GM21381 (cell line): ENCODE data around the gene NLRP6.

ENCODE experiments used
- ATAC-seq: cut with Tn5 transposase; IDR thresholded peaks from one replicate; pipeline ENCODE4 v1.9.1; 2021; ENCODE audit warnings: mild to moderate bottlenecking, moderate library complexity; ENCODE audit not compliant: unreplicated experiment

Gene NLRP6

GRCh38 chr11:292211-293121 is 14.3 kb downstream of the NLRP6 start:
- ATAC-seq, result no peak

- ATAC-seq, result no peak
These were observed 15.2 kb downstream of the NLRP6 start for GRCh38 chr11:293271-293851.

GRCh38 chr11:293852-294661 is 15.8 kb downstream of the NLRP6 start:
- no peak for ATAC-seq

GRCh38 chr11:294780-295179 is 16.6 kb downstream of the NLRP6 start:
- ATAC-seq, result no peak

- no peak for ATAC-seq
These were observed 17.4 kb downstream of the NLRP6 start for GRCh38 chr11:295351-296170.

GRCh38 chr11:296171-297050 is 18.2 kb downstream of the NLRP6 start:
- ATAC-seq, result no peak

GRCh38 chr11:297051-297585 is 18.9 kb downstream of the NLRP6 start:
- no peak for ATAC-seq

GRCh38 chr11:297586-298405 is 19.6 kb downstream of the NLRP6 start:
- no peak for ATAC-seq

- ATAC-seq, result no peak
These were observed 20.3 kb downstream of the NLRP6 start for GRCh38 chr11:298406-299065.

GRCh38 chr11:299081-299891 is 21.1 kb downstream of the NLRP6 start, which contains the start of gene IFITM5:
Gene IFITM5 (minus strand): TSS chr11:299526. CDS start chr11:299490, 36 bp downstream.
- ATAC-seq, result no peak

- ATAC-seq, result no peak
These were observed 21.9 kb downstream of the NLRP6 start for GRCh38 chr11:299951-300735.

- no peak for ATAC-seq
These were observed 25.2 kb downstream of the NLRP6 start for GRCh38 chr11:303363-303762.

GRCh38 chr11:304061-304506 is 25.9 kb downstream of the NLRP6 start:
- no peak for ATAC-seq

- no peak for ATAC-seq
These were observed 27.0 kb downstream of the NLRP6 start for GRCh38 chr11:304915-305843.

GRCh38 chr11:305844-306211 is 27.6 kb downstream of the NLRP6 start:
- no peak for ATAC-seq
